ENCODE results near the gene ADCY10.

ADCY10 gene

GRCh38 chr1:167927046-167927754 lies 13.3 kb upstream of the ADCY10 start:
- H3K27me3 ChIP-seq (ENCODE audit: control insufficient read depth in 5 of 5, insufficient read depth in 4 of 5, low read length in 5 of 5) = no peaks in the 10 kb centered on the region
- H3K4me1 ChIP-seq (ENCODE audit: control insufficient read depth in 5 of 5, insufficient read depth in 5 of 5, low read length in 5 of 5) = peaks cover 0 to 24% (median under 1%) of the 10 kb centered on the region in 5 donors
- H3K36me3 ChIP-seq (ENCODE audit: control insufficient read depth in 5 of 5, insufficient read depth in 5 of 5, low read length in 5 of 5) = peaks cover 0 to 8% (median 4%) of the 10 kb centered on the region in 5 donors
- H3K4me3 ChIP-seq (ENCODE audit: low read depth in 1 of 5, low read length in 5 of 5) = no peak overlapping the region
- no peak overlapping the region for H3K9ac ChIP-seq (ENCODE audit: low read length in 5 of 5)
- H3K27ac ChIP-seq (ENCODE audit: low read depth, low read length) = no peak overlapping the region
- H3K9me3 ChIP-seq (ENCODE audit: control insufficient read depth in 5 of 5, low read length in 5 of 5) = no peaks in the 10 kb centered on the region

GRCh38 chr1:167926486-167926997 lies 12.6 kb upstream of the ADCY10 start:
- Histone ChIP-seq H3K9me3 (ENCODE audit: control insufficient read depth in 5 of 5, low read length in 5 of 5) (no peaks in the 10 kb centered on the region), H3K27ac (ENCODE audit: low read depth, low read length) (no peak overlapping the region), H3K4me3 (ENCODE audit: low read depth in 1 of 5, low read length in 5 of 5) (no peak overlapping the region), H3K9ac (ENCODE audit: low read length in 5 of 5) (no peak overlapping the region), H3K4me1 (ENCODE audit: control insufficient read depth in 5 of 5, insufficient read depth in 5 of 5, low read length in 5 of 5) (peaks cover 0 to 28% (median 5%) of the 10 kb centered on the region in 5 donors), H3K36me3 (ENCODE audit: control insufficient read depth in 5 of 5, insufficient read depth in 5 of 5, low read length in 5 of 5) (peaks cover 0 to 8% (median 4%) of the 10 kb centered on the region in 5 donors), H3K27me3 (ENCODE audit: control insufficient read depth in 5 of 5, insufficient read depth in 4 of 5, low read length in 5 of 5) (no peaks in the 10 kb centered on the region)

- H3K4me3 ChIP-seq (ENCODE audit: low read depth in 1 of 5, low read length in 5 of 5) = no peak overlapping the region
- H3K9ac ChIP-seq (ENCODE audit: low read length in 5 of 5) = no peak overlapping the region
- H3K36me3 ChIP-seq (ENCODE audit: control insufficient read depth in 5 of 5, insufficient read depth in 5 of 5, low read length in 5 of 5) = peaks cover 0 to 8% (median 4%) of the 10 kb centered on the region in 5 donors
- H3K4me1 ChIP-seq (ENCODE audit: control insufficient read depth in 5 of 5, insufficient read depth in 5 of 5, low read length in 5 of 5) = peaks cover 0 to 23% (median 5%) of the 10 kb centered on the region in 5 donors
- H3K27me3 ChIP-seq (ENCODE audit: control insufficient read depth in 5 of 5, insufficient read depth in 4 of 5, low read length in 5 of 5) = no peaks in the 10 kb centered on the region
- H3K27ac ChIP-seq (ENCODE audit: low read depth, low read length) = no peak overlapping the region
- no peaks in the 10 kb centered on the region for H3K9me3 ChIP-seq (ENCODE audit: control insufficient read depth in 5 of 5, low read length in 5 of 5)
These were observed 10.8 kb upstream of the ADCY10 start for GRCh38 chr1:167924543-167925231.

- peaks cover 0 to 22% (median 5%) of the 10 kb centered on the region in 5 donors for H3K4me1 ChIP-seq (ENCODE audit: control insufficient read depth in 5 of 5, insufficient read depth in 5 of 5, low read length in 5 of 5)
- H3K9ac ChIP-seq (ENCODE audit: low read length in 5 of 5) = no peak overlapping the region
- H3K4me3 ChIP-seq (ENCODE audit: low read depth in 1 of 5, low read length in 5 of 5) = no peak overlapping the region
- no peaks in the 10 kb centered on the region for H3K9me3 ChIP-seq (ENCODE audit: control insufficient read depth in 5 of 5, low read length in 5 of 5)
- H3K27ac ChIP-seq (ENCODE audit: low read depth, low read length) = no peak overlapping the region
- no peaks in the 10 kb centered on the region for H3K27me3 ChIP-seq (ENCODE audit: control insufficient read depth in 5 of 5, insufficient read depth in 4 of 5, low read length in 5 of 5)
- H3K36me3 ChIP-seq (ENCODE audit: control insufficient read depth in 5 of 5, insufficient read depth in 5 of 5, low read length in 5 of 5) = peaks cover 0 to 13% (median 4%) of the 10 kb centered on the region in 5 donors
These were observed 10.2 kb upstream of the ADCY10 start for GRCh38 chr1:167924102-167924501.

GRCh38 chr1:167923324-167924056 lies 9.6 kb upstream of the ADCY10 start:
- Histone ChIP-seq H3K27me3 (ENCODE audit: control insufficient read depth in 5 of 5, insufficient read depth in 4 of 5, low read length in 5 of 5) (no peaks in the 10 kb centered on the region), H3K27ac (ENCODE audit: low read depth, low read length) (no peak overlapping the region), H3K9me3 (ENCODE audit: control insufficient read depth in 5 of 5, low read length in 5 of 5) (no peaks in the 10 kb centered on the region), H3K36me3 (ENCODE audit: control insufficient read depth in 5 of 5, insufficient read depth in 5 of 5, low read length in 5 of 5) (peaks cover 0 to 15% (median 4%) of the 10 kb centered on the region in 5 donors), H3K4me1 (ENCODE audit: control insufficient read depth in 5 of 5, insufficient read depth in 5 of 5, low read length in 5 of 5) (peaks cover 0 to 22% (median 5%) of the 10 kb centered on the region in 5 donors), H3K9ac (ENCODE audit: low read length in 5 of 5) (no peak overlapping the region), H3K4me3 (ENCODE audit: low read depth in 1 of 5, low read length in 5 of 5) (no peak overlapping the region)

GRCh38 chr1:167922611-167923074 lies 8.7 kb upstream of the ADCY10 start:
- Histone ChIP-seq H3K4me3 (ENCODE audit: low read depth in 1 of 5, low read length in 5 of 5) (no peak overlapping the region), H3K27me3 (ENCODE audit: control insufficient read depth in 5 of 5, insufficient read depth in 4 of 5, low read length in 5 of 5) (no peaks in the 10 kb centered on the region), H3K4me1 (ENCODE audit: control insufficient read depth in 5 of 5, insufficient read depth in 5 of 5, low read length in 5 of 5) (peaks cover 0 to 22% (median 5%) of the 10 kb centered on the region in 5 donors), H3K9ac (ENCODE audit: low read length in 5 of 5) (no peak overlapping the region), H3K9me3 (ENCODE audit: control insufficient read depth in 5 of 5, low read length in 5 of 5) (no peaks in the 10 kb centered on the region), H3K36me3 (ENCODE audit: control insufficient read depth in 5 of 5, insufficient read depth in 5 of 5, low read length in 5 of 5) (peaks cover 0 to 22% (median 8%) of the 10 kb centered on the region in 5 donors), H3K27ac (ENCODE audit: low read depth, low read length) (no peak overlapping the region)

GRCh38 chr1:167922023-167922422 lies 8.1 kb upstream of the ADCY10 start:
- Histone ChIP-seq H3K4me1 (ENCODE audit: control insufficient read depth in 5 of 5, insufficient read depth in 5 of 5, low read length in 5 of 5) (peaks cover 0 to 20% (median 5%) of the 10 kb centered on the region in 5 donors), H3K9me3 (ENCODE audit: control insufficient read depth in 5 of 5, low read length in 5 of 5) (no peaks in the 10 kb centered on the region), H3K4me3 (ENCODE audit: low read depth in 1 of 5, low read length in 5 of 5) (no peak overlapping the region), H3K36me3 (ENCODE audit: control insufficient read depth in 5 of 5, insufficient read depth in 5 of 5, low read length in 5 of 5) (peaks cover 3 to 24% (median 13%) of the 10 kb centered on the region in 5 donors), H3K9ac (ENCODE audit: low read length in 5 of 5) (no peak overlapping the region), H3K27ac (ENCODE audit: low read depth, low read length) (no peak overlapping the region), H3K27me3 (ENCODE audit: control insufficient read depth in 5 of 5, insufficient read depth in 4 of 5, low read length in 5 of 5) (no peaks in the 10 kb centered on the region)

GRCh38 chr1:167916766-167917511 lies 3.0 kb upstream of the ADCY10 start:
- Histone ChIP-seq H3K27ac (ENCODE audit: low read depth, low read length) (no peak overlapping the region), H3K9ac (ENCODE audit: low read length in 5 of 5) (no peak overlapping the region), H3K4me1 (ENCODE audit: control insufficient read depth in 5 of 5, insufficient read depth in 5 of 5, low read length in 5 of 5) (peaks cover 0 to 2% (median 1%) of the 10 kb centered on the region in 5 donors), H3K27me3 (ENCODE audit: control insufficient read depth in 5 of 5, insufficient read depth in 4 of 5, low read length in 5 of 5) (no peaks in the 10 kb centered on the region), H3K9me3 (ENCODE audit: control insufficient read depth in 5 of 5, low read length in 5 of 5) (no peaks in the 10 kb centered on the region), H3K4me3 (ENCODE audit: low read depth in 1 of 5, low read length in 5 of 5) (no peak overlapping the region), H3K36me3 (ENCODE audit: control insufficient read depth in 5 of 5, insufficient read depth in 5 of 5, low read length in 5 of 5) (peaks cover 3 to 25% (median 20%) of the 10 kb centered on the region in 5 donors)

GRCh38 chr1:167915569-167915968 lies 1.6 kb upstream of the ADCY10 start:
- H3K27ac ChIP-seq (ENCODE audit: low read depth, low read length) = no peak overlapping the region
- peaks cover 3 to 25% (median 20%) of the 10 kb centered on the region in 5 donors for H3K36me3 ChIP-seq (ENCODE audit: control insufficient read depth in 5 of 5, insufficient read depth in 5 of 5, low read length in 5 of 5)
- peaks cover 0 to 3% (median 0%) of the 10 kb centered on the region in 5 donors for H3K4me1 ChIP-seq (ENCODE audit: control insufficient read depth in 5 of 5, insufficient read depth in 5 of 5, low read length in 5 of 5)

More at GRCh38 chr1:167915569-167915968, 1.6 kb upstream of the ADCY10 start:
- Histone ChIP-seq H3K9ac (ENCODE audit: low read length in 5 of 5) (no peak overlapping the region), H3K27me3 (ENCODE audit: control insufficient read depth in 5 of 5, insufficient read depth in 4 of 5, low read length in 5 of 5) (no peaks in the 10 kb centered on the region), H3K9me3 (ENCODE audit: control insufficient read depth in 5 of 5, low read length in 5 of 5) (no peaks in the 10 kb centered on the region), H3K4me3 (ENCODE audit: low read depth in 1 of 5, low read length in 5 of 5) (no peak overlapping the region)

Measured in subcutaneous abdominal adipose tissue (tissue), 5 donors.